ENCODE measurements around the gene CEP78.

CEP78 gene

GRCh38 chr9:78324068-78324650 lies 88.3 kb downstream of the CEP78 start:
- peaks cover 98% of the 10 kb centered on the region for H3K36me3 ChIP-seq (ENCODE audit: insufficient read depth, low read length)
- H3K27me3 ChIP-seq (ENCODE audit: insufficient read depth, low read length), result no peaks in the 10 kb centered on the region
- H3K27ac ChIP-seq (ENCODE audit: low read depth, low read length), result no peak overlapping the region
- WGBS, result 89% methylated on average over 10 of the region's 10 CpGs
- no peak overlapping the region for H3K9ac ChIP-seq (ENCODE audit: low read depth, low read length)
- H3K4me1 ChIP-seq (ENCODE audit: insufficient read depth, low read length), result no peaks in the 10 kb centered on the region
- H3K4me3 ChIP-seq (ENCODE audit: low read length), result no peak overlapping the region
- H3K9me3 ChIP-seq (ENCODE audit: insufficient read depth, low read depth, low read length), result 0 out of 2 replicates have a peak, but pooled peaks cover 10% of the 10 kb centered on the region

GRCh38 chr9:78324682-78325081 lies 88.8 kb downstream of the CEP78 start:
- Histone ChIP-seq H3K27me3 (ENCODE audit: insufficient read depth, low read length) (no peaks in the 10 kb centered on the region), H3K36me3 (ENCODE audit: insufficient read depth, low read length) (peaks cover 98% of the 10 kb centered on the region), H3K9me3 (ENCODE audit: insufficient read depth, low read depth, low read length) (0 out of 2 replicates have a peak, but pooled peaks cover 10% of the 10 kb centered on the region), H3K9ac (ENCODE audit: low read depth, low read length) (no peak overlapping the region), H3K27ac (ENCODE audit: low read depth, low read length) (no peak overlapping the region), H3K4me1 (ENCODE audit: insufficient read depth, low read length) (no peaks in the 10 kb centered on the region), H3K4me3 (ENCODE audit: low read length) (no peak overlapping the region)
- WGBS, result 96% methylated on average over 8 of the region's 8 CpGs

- 0 out of 2 replicates have a peak, but pooled peaks cover 10% of the 10 kb centered on the region for H3K9me3 ChIP-seq (ENCODE audit: insufficient read depth, low read depth, low read length)
- H3K4me3 ChIP-seq (ENCODE audit: low read length), result no peak overlapping the region
- 0 out of 2 replicates have a peak overlapping the region, but pooled peaks have one; percentile 1 for H3K27ac ChIP-seq (ENCODE audit: low read depth, low read length)
- H3K9ac ChIP-seq (ENCODE audit: low read depth, low read length), result no peak overlapping the region
- 84% methylated on average over 6 of the region's 6 CpGs for WGBS
- no peaks in the 10 kb centered on the region for H3K27me3 ChIP-seq (ENCODE audit: insufficient read depth, low read length)
- peaks cover 97% of the 10 kb centered on the region for H3K36me3 ChIP-seq (ENCODE audit: insufficient read depth, low read length)
- H3K4me1 ChIP-seq (ENCODE audit: insufficient read depth, low read length), result no peaks in the 10 kb centered on the region
Observed at GRCh38 chr9:78325343-78325742, 89.5 kb downstream of the CEP78 start.

GRCh38 chr9:78325846-78326360 lies 90.0 kb downstream of the CEP78 start:
- Histone ChIP-seq H3K4me1 (ENCODE audit: insufficient read depth, low read length) (no peaks in the 10 kb centered on the region), H3K4me3 (ENCODE audit: low read length) (no peak overlapping the region), H3K9me3 (ENCODE audit: insufficient read depth, low read depth, low read length) (0 out of 2 replicates have a peak, but pooled peaks cover 10% of the 10 kb centered on the region), H3K9ac (ENCODE audit: low read depth, low read length) (no peak overlapping the region), H3K36me3 (ENCODE audit: insufficient read depth, low read length) (peaks cover 92% of the 10 kb centered on the region), H3K27me3 (ENCODE audit: insufficient read depth, low read length) (no peaks in the 10 kb centered on the region), H3K27ac (ENCODE audit: low read depth, low read length) (no peak overlapping the region)
- 93% methylated on average over 5 of the region's 5 CpGs for WGBS

GRCh38 chr9:78326564-78326963 lies 90.7 kb downstream of the CEP78 start:
- Histone ChIP-seq H3K36me3 (ENCODE audit: insufficient read depth, low read length) (peaks cover 90% of the 10 kb centered on the region), H3K27ac (ENCODE audit: low read depth, low read length) (no peak overlapping the region), H3K4me3 (ENCODE audit: low read length) (no peak overlapping the region), H3K27me3 (ENCODE audit: insufficient read depth, low read length) (no peaks in the 10 kb centered on the region), H3K4me1 (ENCODE audit: insufficient read depth, low read length) (no peaks in the 10 kb centered on the region), H3K9ac (ENCODE audit: low read depth, low read length) (no peak overlapping the region), H3K9me3 (ENCODE audit: insufficient read depth, low read depth, low read length) (0 out of 2 replicates have a peak, but pooled peaks cover 10% of the 10 kb centered on the region)
- 100% methylated on average over 2 of the region's 2 CpGs for WGBS
